GM12865 (cell line): Measurements from ENCODE around the gene KLHL3.

ENCODE experiments used
- DNase-seq: peaks from one replicate; pipeline ENCODE4 v3.0.0; 2010; ENCODE audit warnings: low read depth
- H3K4me3 ChIP-seq: 2 replicates; pipeline ENCODE4 v1.5.1; 2011; ENCODE audit warnings: mild to moderate bottlenecking, low read depth, low read length, control low read depth
- CTCF ChIP-seq: IDR thresholded peaks from 2 replicates; pipeline ENCODE4 v1.5.1; 2011; ENCODE audit warnings: low read length, control low read depth, low read depth, inconsistent platforms; ENCODE audit not compliant: insufficient read depth; ENCODE audit errors: missing control alignments

KLHL3 gene

GRCh38 chr5:137615171-137615775 lies 120.6 kb downstream of the KLHL3 start:
- no peak for TF ChIP-seq CTCF
- H3K4me3 ChIP-seq = no peak overlapping the region
- no peak for DNase-seq

- no peak for TF ChIP-seq CTCF
- DNase-seq = peak; percentile 15
- no peak overlapping the region for H3K4me3 ChIP-seq
Observed at GRCh38 chr5:137613554-137614265, 122.2 kb downstream of the KLHL3 start.

GRCh38 chr5:137612576-137612975 lies 123.3 kb downstream of the KLHL3 start:
- TF ChIP-seq CTCF = no peak
- no peak for DNase-seq
- no peak overlapping the region for H3K4me3 ChIP-seq

GRCh38 chr5:137611794-137612435 lies 124.0 kb downstream of the KLHL3 start:
- no peak overlapping the region for H3K4me3 ChIP-seq
- TF ChIP-seq CTCF = no peak
- no peak for DNase-seq

GRCh38 chr5:137611011-137611580 lies 124.8 kb downstream of the KLHL3 start:
- TF ChIP-seq CTCF = no peak
- no peak for DNase-seq
- no peak overlapping the region for H3K4me3 ChIP-seq

- no peak overlapping the region for H3K4me3 ChIP-seq
- TF ChIP-seq CTCF = no peak
- DNase-seq = no peak
Observed at GRCh38 chr5:137610598-137610997, 125.3 kb downstream of the KLHL3 start.
